HCT116 (cell line): ENCODE data around the gene HK3. TPM values are rescaled to one million over a fixed set of nuclear protein-coding genes. Genes with fewer than 3 reads are reported as not detected.

Source experiments
- ATAC-seq: fragments of 200-7000 bp; cut with Tn5 transposase; 2 replicates; pipeline ENCODE4 v1.9.1; 2020; ENCODE audit warnings: mild to moderate bottlenecking, moderate library complexity
- BruUV-seq: library from RNA; stranded (reverse); fragments of 400-500 nt; replicated peaks from 2 replicates; lab custom pipeline; 2021; lab: Mats Ljungman, UMichigan
- CTCF ChIA-PET: fragments of 300-600 bp; sonication (Branson Sonifier 250); formaldehyde crosslinking; loops from one replicate; lab custom pipeline; 2021; ENCODE audit warnings: antibody characterized with exemption; lab: Charles Lee
- POLR2A ChIA-PET: fragments of 300-600, 350-600 bp; sonication (Branson Sonifier 250); formaldehyde crosslinking; loops from one replicate; lab custom pipeline; 2021; ENCODE audit warnings: antibody characterized with exemption; lab: Charles Lee
- RAD21 ChIA-PET, 2 experiments: fragments of 300-600 bp; sonication (Branson Sonifier 250); formaldehyde crosslinking; loops; one replicate each; lab custom pipeline; 2023; ENCODE audit warnings: low total read pairs in 2 of 2; ENCODE audit not compliant: uncharacterized antibody in 2 of 2, unreplicated experiment in 2 of 2, low non-redundant PET in 1 of 2; lab: Charles Lee
- DNase-seq: peaks from one replicate; pipeline ENCODE4 v3.0.0-alpha.2; 2010; ENCODE audit warnings: low read depth, low spot score
- H2AFZ ChIP-seq: fragments of 200-600 bp; shearing (Covaris generic), sonication (generic); 2 replicates; pipeline ENCODE4 v1.6.1; 2017; ENCODE audit warnings: low read depth, mixed run types, mixed read lengths, antibody characterized with exemption, low read length; ENCODE audit not compliant: poor library complexity, severe bottlenecking
- H3K27ac ChIP-seq: 2 replicates; pipeline ENCODE4 v1.5.1; 2012; ENCODE audit warnings: low read depth, low read length
- H3K27me3 ChIP-seq: fragments of 200-600 bp; sonication (generic); 2 replicates; pipeline ENCODE4 v1.6.1; 2016; ENCODE audit warnings: mixed run types, low read length, mixed read lengths; ENCODE audit not compliant: insufficient read depth
- H3K36me3 ChIP-seq, 2 experiments: fragments of 200-500 bp in 1 of 2; fragments of 200-600 bp in 1 of 2; sonication (Bioruptor generic) in 1 of 2; sonication (generic) in 1 of 2; 2 replicates each; pipeline versions ENCODE4 v1.5.1 to v1.6.1; 2014 to 2016; ENCODE audit warnings: low read length in 2 of 2, inconsistent platforms in 1 of 2, mixed read lengths in 1 of 2, mixed run types in 1 of 2; ENCODE audit not compliant: insufficient read depth in 2 of 2, control insufficient read depth in 1 of 2
- H3K4me1 ChIP-seq, 2 experiments: fragments of 200-600 bp in 1 of 2; sonication (generic) in 1 of 2; 2 replicates each; pipeline versions ENCODE4 v1.5.1 to v1.6.1; 2012 to 2017; ENCODE audit warnings: low read length in 2 of 2, inconsistent platforms in 1 of 2, mild to moderate bottlenecking in 1 of 2, mixed read lengths in 1 of 2, mixed run types in 1 of 2, moderate library complexity in 1 of 2; ENCODE audit not compliant: insufficient read depth in 2 of 2, control insufficient read depth in 1 of 2
- H3K4me2 ChIP-seq: fragments of 200-600 bp; sonication (generic); 2 replicates; pipeline ENCODE4 v1.6.1; 2017; ENCODE audit warnings: mixed run types, low read length, mixed read lengths
- H3K4me3 ChIP-seq, 2 experiments: fragments of 200-600 bp in 1 of 2; sonication (generic) in 1 of 2; replicated peaks in 1 of 2; 2 replicates each; pipeline ENCODE4 v1.5.1; 2011 to 2016; ENCODE audit warnings: low read length in 2 of 2, control low read depth in 1 of 2, low read depth in 1 of 2, mild to moderate bottlenecking in 1 of 2, mixed read lengths in 1 of 2, mixed run types in 1 of 2
- H3K79me2 ChIP-seq: fragments of 200-600 bp; sonication (generic); 2 replicates; pipeline ENCODE4 v1.6.1; 2017; ENCODE audit warnings: mild to moderate bottlenecking, mixed run types, low read length, moderate library complexity, mixed read lengths; ENCODE audit not compliant: insufficient read depth
- H3K9ac ChIP-seq: fragments of 200-600 bp; sonication (generic); 2 replicates; pipeline ENCODE4 v1.6.1; 2016; ENCODE audit warnings: low read length, mixed read lengths
- H3K9me2 ChIP-seq: fragments of 200-600 bp; sonication (generic), shearing (Covaris generic); 2 replicates; pipeline ENCODE4 v1.6.1; 2017; ENCODE audit warnings: mixed run types, mild to moderate bottlenecking, moderate library complexity; ENCODE audit not compliant: insufficient read depth
- H3K9me3 ChIP-seq, 2 experiments: fragments of 200-500 bp in 1 of 2; fragments of 200-600 bp in 1 of 2; sonication (Bioruptor generic) in 1 of 2; sonication (generic) in 1 of 2; 2 replicates each; pipeline ENCODE4 v1.6.1; 2014 to 2017; ENCODE audit warnings: low read length in 2 of 2, mixed read lengths in 2 of 2, inconsistent platforms in 1 of 2, low read depth in 1 of 2, mild to moderate bottlenecking in 1 of 2, mixed run types in 1 of 2, moderate library complexity in 1 of 2; ENCODE audit not compliant: control insufficient read depth in 1 of 2, insufficient read depth in 1 of 2
- H4K20me1 ChIP-seq: fragments of 200-600 bp; sonication (generic), shearing (Covaris generic); 2 replicates; pipeline ENCODE4 v1.6.1; 2017; ENCODE audit warnings: mixed run types, mild to moderate bottlenecking, moderate library complexity; ENCODE audit not compliant: insufficient read depth
- CBX3 ChIP-seq: IDR thresholded peaks from 2 replicates; pipeline ENCODE4 v1.6.1; 2012; ENCODE audit warnings: low read depth
- CEBPB ChIP-seq: IDR thresholded peaks from 2 replicates; pipeline ENCODE4 v1.6.1; 2012; ENCODE audit warnings: low read depth
- CTCF ChIP-seq, 3 experiments: fragments of 200-600 bp in 1 of 3; sonication (generic) in 1 of 3; IDR thresholded peaks in 2 of 3; conservative IDR thresholded peaks in 1 of 3; 2 replicates each; pipeline ENCODE4 v1.5.1; 2012 to 2017; ENCODE audit warnings: low read depth in 2 of 3, low read length in 2 of 3, antibody characterized with exemption in 1 of 3, borderline replicate concordance in 1 of 3, control low read depth in 1 of 3, mild to moderate bottlenecking in 1 of 3, mixed read lengths in 1 of 3, mixed run types in 1 of 3, moderate library complexity in 1 of 3; ENCODE audit not compliant: insufficient read depth in 1 of 3
- EGR1 ChIP-seq: IDR thresholded peaks from 2 replicates; pipeline ENCODE4 v1.6.1; 2012; ENCODE audit warnings: low read depth
- ELF1 ChIP-seq: IDR thresholded peaks from 2 replicates; pipeline ENCODE4 v1.6.1; 2012; ENCODE audit warnings: low read depth, borderline replicate concordance
- FOSL1 ChIP-seq: IDR thresholded peaks from 2 replicates; pipeline ENCODE4 v1.6.1; 2012; ENCODE audit warnings: low read depth
- MAX ChIP-seq: IDR thresholded peaks from 2 replicates; pipeline ENCODE4 v1.6.1; 2012
- POLR2A ChIP-seq: IDR thresholded peaks from 2 replicates; pipeline ENCODE4 v1.7.0; 2011; ENCODE audit warnings: borderline replicate concordance; ENCODE audit not compliant: insufficient read depth, insufficient read length; ENCODE audit errors: extremely low read depth
- RAD21 ChIP-seq: IDR thresholded peaks from 2 replicates; pipeline ENCODE4 v1.6.1; 2012; ENCODE audit warnings: low read depth, mild to moderate bottlenecking
- REST ChIP-seq: IDR thresholded peaks from 2 replicates; pipeline ENCODE4 v1.6.1; 2012; ENCODE audit warnings: low read depth
- SIN3A ChIP-seq: IDR thresholded peaks from 2 replicates; pipeline ENCODE4 v1.6.1; 2012; ENCODE audit warnings: low read depth
- ZBTB33 ChIP-seq: IDR thresholded peaks from 2 replicates; pipeline ENCODE4 v1.6.1; 2011; ENCODE audit warnings: mild to moderate bottlenecking, low read length, moderate library complexity; ENCODE audit not compliant: insufficient replicate concordance; ENCODE audit errors: extremely low read depth
- ZNF274 ChIP-seq: fragments of 200-500 bp; sonication (Bioruptor generic); IDR thresholded peaks from 2 replicates; pipeline ENCODE4 v1.6.1; 2014; ENCODE audit warnings: mild to moderate bottlenecking, low read depth, low read length, inconsistent platforms
- intact Hi-C: fragments of 100-400 bp; cut with micrococcal nuclease; formaldehyde crosslinking; loops from 2 replicates; pipeline ENCODE4 v1.10.0; 2022
- total RNA-seq: library from RNA; stranded (reverse); gene quantifications from one replicate; pipeline ENCODE4 v1.2.1, GENCODE V29; 2021; ENCODE audit not compliant: unreplicated experiment

Gene HK3
- total RNA-seq, 1 experiment from 2014 or later = 0.30 TPM

GRCh38 chr5:176843673-176844072 lies 55.5 kb downstream of the HK3 start:
- H3K4me2 ChIP-seq = no peak overlapping the region
- H3K36me3 ChIP-seq = no peaks in the 10 kb centered on the region
- DNase-seq = no peak
- no peak for TF ChIP-seq EGR1
- TF ChIP-seq, all 23 proteins: peak for 0
- Histone ChIP-seq H3K9me2 (no peaks in the 10 kb centered on the region), H3K9ac (no peak overlapping the region), H4K20me1 (no peaks in the 10 kb centered on the region), H3K79me2 (no peaks in the 10 kb centered on the region), H3K4me1 (no peaks in the 10 kb centered on the region), H3K4me3 (no peak overlapping the region), H3K27ac (no peak overlapping the region), H2AFZ (no peak overlapping the region), H3K9me3 (no peaks in the 10 kb centered on the region), H3K27me3 (no peaks in the 10 kb centered on the region)
- ChIA-PET RAD21 (no interaction called here), POLR2A (no interaction called here), CTCF (no interaction called here)
- no TSS peak for BruUV-seq
- intact Hi-C loops = no loop called here
- no peak for ATAC-seq

- no peak overlapping the region for H3K9ac ChIP-seq
- no peaks in the 10 kb centered on the region for H3K79me2 ChIP-seq
- no peaks in the 10 kb centered on the region for H3K36me3 ChIP-seq
- H4K20me1 ChIP-seq = no peaks in the 10 kb centered on the region
- DNase-seq (peak; percentile 61), ATAC-seq (peak; percentile 98)
- H3K27ac ChIP-seq = no peak overlapping the region
- no peaks in the 10 kb centered on the region for H3K27me3 ChIP-seq
- H3K9me2 ChIP-seq = no peaks in the 10 kb centered on the region
- no TSS peak for BruUV-seq
- no peaks in the 10 kb centered on the region for H3K9me3 ChIP-seq
- H2AFZ ChIP-seq = no peak overlapping the region
- intact Hi-C loops = no loop called here
- no peak overlapping the region for H3K4me2 ChIP-seq
- CTCF ChIA-PET = no interaction called here
- no peak overlapping the region for H3K4me3 ChIP-seq
- RAD21 ChIA-PET = no interaction called here
- POLR2A ChIA-PET = interaction anchor here (0.5 kb wide), 1 partner anchor 19 kb away, joined by 3 read pairs; no protein-coding TSS in a partner anchor
- no peaks in the 10 kb centered on the region for H3K4me1 ChIP-seq
- TF ChIP-seq EGR1 = no peak
- TF ChIP-seq REST = no peak; the same call in none of the 2 replicates
- peak; percentile 100 for TF ChIP-seq SIN3A
- TF ChIP-seq ELF1 = no peak
- TF ChIP-seq MAX = peak; percentile 93
- no peak for TF ChIP-seq RAD21
- peak; percentile 97 for TF ChIP-seq CBX3
- no peak for TF ChIP-seq ZNF274
- no peak for TF ChIP-seq ZBTB33
- no peak for TF ChIP-seq CEBPB
- no peak for TF ChIP-seq FOSL1
- no peak for TF ChIP-seq POLR2A
- no peak for TF ChIP-seq CTCF (IDR thresholded peaks at IDR 0.05 in 2 of 3, conservative IDR thresholded peaks at IDR 0.05 in 1 of 3; ENCODE audit: borderline replicate concordance in 1 of 3, insufficient read depth in 1 of 3, low read depth in 2 of 3, low read length in 2 of 3)
Measured at GRCh38 chr5:176837707-176838115, 61.4 kb downstream of the HK3 start.
